Measurements from ENCODE around the gene APOC3.

- no peak for TF ChIP-seq CTCF (IDR thresholded peaks at IDR 0.05)
- TF ChIP-seq POLR2A (IDR thresholded peaks at IDR 0.05): no peak
Measured at GRCh38 chr11:116857936-116858335, 28.2 kb downstream of the APOC3 start.

All from thyroid gland (tissue), 4 donors.